ACC112 (cell line): ENCODE results near the gene DHRS7B.
"Not testable (repeated sequence)": the region's sequence is repeated elsewhere in the genome, so short reads cannot be mapped to it uniquely, and the experiment has no call there.

Experiments
- H2AFZ ChIP-seq: fragments of 200-600 bp; sonication (generic); one replicate; pipeline ENCODE4 v1.6.0; 2017; ENCODE audit warnings: antibody characterized with exemption, low read length; ENCODE audit not compliant: unreplicated experiment
- H3K27ac ChIP-seq: fragments of 200-600 bp; sonication (generic); 2 replicates; pipeline ENCODE4 v1.5.1; 2014; ENCODE audit warnings: low read depth, mild to moderate bottlenecking, antibody characterized with exemption, low read length, moderate library complexity
- H3K27me3 ChIP-seq: fragments of 200-600 bp; sonication (generic); 2 replicates; pipeline ENCODE4 v1.6.1; 2014; ENCODE audit warnings: mild to moderate bottlenecking, antibody characterized with exemption, low read length, moderate library complexity, mixed read lengths; ENCODE audit not compliant: insufficient read depth
- H3K36me3 ChIP-seq: fragments of 200-600 bp; sonication (generic); 2 replicates; pipeline ENCODE4 v1.6.1; 2016; ENCODE audit warnings: mild to moderate bottlenecking, antibody characterized with exemption, low read length, moderate library complexity, mixed read lengths; ENCODE audit not compliant: insufficient read depth
- H3K4me1 ChIP-seq: fragments of 200-600 bp; sonication (generic); one replicate; pipeline ENCODE4 v1.6.1; 2016; ENCODE audit warnings: low read length, mixed read lengths; ENCODE audit not compliant: insufficient read depth, unreplicated experiment, control insufficient read depth
- H3K4me3 ChIP-seq: fragments of 200-600 bp; sonication (generic); 2 replicates; pipeline ENCODE4 v1.5.1; 2014; ENCODE audit warnings: mild to moderate bottlenecking, low read depth, low read length
- H3K79me2 ChIP-seq: fragments of 200-600 bp; sonication (generic); one replicate; pipeline ENCODE4 v1.6.0; 2016; ENCODE audit warnings: low read length; ENCODE audit not compliant: control insufficient read depth, unreplicated experiment, insufficient read depth

Gene DHRS7B

GRCh38 chr17:21129023-21129681 is 2.4 kb downstream of the DHRS7B start:
- H3K4me1 ChIP-seq = peaks cover 4% of the 10 kb centered on the region
- H3K27ac ChIP-seq = no peak overlapping the region
- peaks cover 3% of the 10 kb centered on the region; the same call in 1 of the 2 replicates for H3K36me3 ChIP-seq
- no peaks in the 10 kb centered on the region for H3K27me3 ChIP-seq
- H2AFZ ChIP-seq = no peak overlapping the region
- peaks cover 30% of the 10 kb centered on the region for H3K79me2 ChIP-seq
- no peak overlapping the region for H3K4me3 ChIP-seq

- no peak overlapping the region for H3K27ac ChIP-seq
- no peaks in the 10 kb centered on the region for H3K27me3 ChIP-seq
- H2AFZ ChIP-seq = no peak overlapping the region
- peaks cover 4% of the 10 kb centered on the region; the same call in 1 of the 2 replicates for H3K36me3 ChIP-seq
- H3K4me1 ChIP-seq = peaks cover 4% of the 10 kb centered on the region
- H3K4me3 ChIP-seq = no peak overlapping the region
- H3K79me2 ChIP-seq = peaks cover 30% of the 10 kb centered on the region
These were observed 4.4 kb downstream of the DHRS7B start for GRCh38 chr17:21131137-21131536.

GRCh38 chr17:21132428-21132827 is 5.7 kb downstream of the DHRS7B start:
- H3K36me3 ChIP-seq = peaks cover 4% of the 10 kb centered on the region; the same call in 1 of the 2 replicates
- H3K4me3 ChIP-seq = no peak overlapping the region
- H2AFZ ChIP-seq = no peak overlapping the region
- H3K79me2 ChIP-seq = peaks cover 29% of the 10 kb centered on the region
- peaks cover 4% of the 10 kb centered on the region for H3K4me1 ChIP-seq
- H3K27me3 ChIP-seq = no peaks in the 10 kb centered on the region
- no peak overlapping the region for H3K27ac ChIP-seq

GRCh38 chr17:21134559-21134958 is 7.8 kb downstream of the DHRS7B start:
- H3K4me1 ChIP-seq = no peaks in the 10 kb centered on the region
- H3K4me3 ChIP-seq = no peak overlapping the region
- peaks cover 18% of the 10 kb centered on the region for H3K79me2 ChIP-seq

GRCh38 chr17:21140911-21141310 is 14.1 kb downstream of the DHRS7B start:
- Histone ChIP-seq H3K27me3 (no peaks in the 10 kb centered on the region), H3K4me1 (no peaks in the 10 kb centered on the region), H2AFZ (no peak overlapping the region), H3K36me3 (peaks cover 9% of the 10 kb centered on the region; the same call in 1 of the 2 replicates), H3K79me2 (peaks cover 4% of the 10 kb centered on the region), H3K4me3 (no peak overlapping the region), H3K27ac (no peak overlapping the region)

More at GRCh38 chr17:21134559-21134958, 7.8 kb downstream of the DHRS7B start:
- H3K27me3 ChIP-seq = no peaks in the 10 kb centered on the region
- no peak overlapping the region for H2AFZ ChIP-seq
- H3K27ac ChIP-seq = no peak overlapping the region
- peaks cover 7% of the 10 kb centered on the region; the same call in 1 of the 2 replicates for H3K36me3 ChIP-seq

GRCh38 chr17:21141331-21141730 is 14.6 kb downstream of the DHRS7B start:
- no peak overlapping the region for H3K27ac ChIP-seq
- no peak overlapping the region for H3K4me3 ChIP-seq
- no peak overlapping the region for H2AFZ ChIP-seq
- peaks cover 9% of the 10 kb centered on the region; the same call in 1 of the 2 replicates for H3K36me3 ChIP-seq
- peaks cover 4% of the 10 kb centered on the region for H3K79me2 ChIP-seq
- H3K4me1 ChIP-seq = no peaks in the 10 kb centered on the region
- H3K27me3 ChIP-seq = no peaks in the 10 kb centered on the region

GRCh38 chr17:21142065-21142464 is 15.3 kb downstream of the DHRS7B start:
- not testable (repeated sequence) for H3K27me3 ChIP-seq, H3K79me2 ChIP-seq, H3K36me3 ChIP-seq, H3K27ac ChIP-seq, H3K4me3 ChIP-seq, H3K4me1 ChIP-seq, H2AFZ ChIP-seq

GRCh38 chr17:21143695-21144094 is 16.9 kb downstream of the DHRS7B start:
- peaks cover 6% of the 10 kb centered on the region for H3K79me2 ChIP-seq
- H2AFZ ChIP-seq = no peak overlapping the region
- no peak overlapping the region for H3K4me3 ChIP-seq
- H3K27me3 ChIP-seq = no peaks in the 10 kb centered on the region
- H3K4me1 ChIP-seq = no peaks in the 10 kb centered on the region
- no peak overlapping the region for H3K27ac ChIP-seq
- peaks cover 14% of the 10 kb centered on the region; the same call in 1 of the 2 replicates for H3K36me3 ChIP-seq

- H3K4me1 ChIP-seq, H3K79me2 ChIP-seq, H3K27me3 ChIP-seq, H3K4me3 ChIP-seq, H2AFZ ChIP-seq, H3K27ac ChIP-seq: not testable (repeated sequence)
- peaks cover 11% of the 10 kb centered on the region; the same call in 1 of the 2 replicates for H3K36me3 ChIP-seq
These were observed 17.5 kb downstream of the DHRS7B start for GRCh38 chr17:21144299-21144698.

GRCh38 chr17:21146362-21147015 is 19.7 kb downstream of the DHRS7B start:
- H3K4me3 ChIP-seq = no peak overlapping the region
- H3K4me1 ChIP-seq = no peaks in the 10 kb centered on the region
- peaks cover 2% of the 10 kb centered on the region for H3K79me2 ChIP-seq
- H3K27ac ChIP-seq = no peak overlapping the region
- H3K36me3 ChIP-seq = peaks cover 11% of the 10 kb centered on the region; the same call in 1 of the 2 replicates
- no peaks in the 10 kb centered on the region for H3K27me3 ChIP-seq
- H2AFZ ChIP-seq = no peak overlapping the region

GRCh38 chr17:21149621-21150020 is 22.9 kb downstream of the DHRS7B start:
- H3K27me3 ChIP-seq = no peaks in the 10 kb centered on the region
- no peaks in the 10 kb centered on the region for H3K4me1 ChIP-seq
- H3K27ac ChIP-seq = no peak overlapping the region
- 0 out of 2 replicates have a peak, but pooled peaks cover 5% of the 10 kb centered on the region for H3K36me3 ChIP-seq
- H3K4me3 ChIP-seq = no peak overlapping the region
- H2AFZ ChIP-seq = no peak overlapping the region
- peaks cover 2% of the 10 kb centered on the region for H3K79me2 ChIP-seq
